ENCODE results near the gene CNOT2.

DNA sequence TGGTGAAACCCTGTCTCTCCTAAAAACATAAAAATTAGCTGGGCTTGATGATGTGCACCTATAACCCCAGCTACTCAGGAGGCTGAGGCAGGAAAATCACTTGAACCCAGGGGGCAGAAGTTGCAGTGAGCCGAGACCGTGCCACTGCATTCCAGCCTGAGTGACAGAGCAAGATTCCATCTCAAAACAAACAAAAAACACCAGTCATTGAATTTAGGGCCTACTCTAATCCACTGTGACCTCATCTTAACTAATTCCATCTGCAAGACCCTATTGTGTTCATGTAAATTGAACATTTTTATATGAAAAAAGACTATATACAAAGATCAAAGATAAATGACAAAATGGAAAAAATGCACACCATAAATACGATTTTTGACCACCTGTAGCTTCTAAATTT, 140.7 kb downstream of the CNOT2 start:
- no peak for TF ChIP-seq CTCF (IDR thresholded peaks at IDR 0.05; ENCODE audit: poor library complexity)
- TF ChIP-seq EZH2phosphoT487 (IDR thresholded peaks at IDR 0.05; ENCODE audit: low read depth, severe bottlenecking, unreplicated experiment) = no peak
- no peak for TF ChIP-seq EZH2 (IDR thresholded peaks at IDR 0.05; ENCODE audit: borderline replicate concordance)
